ENCODE results near the gene CAPZB.

Gene CAPZB

DNA sequence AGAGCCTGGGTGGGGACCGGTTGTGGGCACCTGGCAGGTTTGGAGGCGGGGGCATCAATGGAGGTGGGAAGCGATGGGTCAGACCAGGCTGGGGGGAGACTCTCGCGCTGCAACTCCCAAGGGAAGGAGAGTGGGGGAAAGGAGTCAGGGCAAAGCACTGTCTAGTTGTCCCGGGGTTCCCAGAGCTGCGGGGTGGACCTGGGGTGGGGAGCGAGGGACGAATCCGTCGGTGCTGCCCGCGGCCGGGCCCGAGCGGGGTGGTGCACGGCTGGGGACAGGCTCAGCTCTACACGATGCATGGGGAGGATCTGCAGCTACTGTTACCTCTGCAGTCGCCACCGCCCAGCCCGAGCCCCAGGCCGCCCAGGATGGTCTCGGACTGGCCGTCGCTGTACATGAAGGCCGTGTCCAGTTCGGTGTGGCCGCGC, 173.8 kb downstream of the CAPZB start:
- no peaks in the 10 kb centered on the region for H3K27me3 ChIP-seq (ENCODE audit: insufficient read depth, poor library complexity, severe bottlenecking)
- DNase-seq (ENCODE audit: low read depth in 1 of 2, low spot score in 1 of 2) = no peak
- TF ChIP-seq, protein P1, sequence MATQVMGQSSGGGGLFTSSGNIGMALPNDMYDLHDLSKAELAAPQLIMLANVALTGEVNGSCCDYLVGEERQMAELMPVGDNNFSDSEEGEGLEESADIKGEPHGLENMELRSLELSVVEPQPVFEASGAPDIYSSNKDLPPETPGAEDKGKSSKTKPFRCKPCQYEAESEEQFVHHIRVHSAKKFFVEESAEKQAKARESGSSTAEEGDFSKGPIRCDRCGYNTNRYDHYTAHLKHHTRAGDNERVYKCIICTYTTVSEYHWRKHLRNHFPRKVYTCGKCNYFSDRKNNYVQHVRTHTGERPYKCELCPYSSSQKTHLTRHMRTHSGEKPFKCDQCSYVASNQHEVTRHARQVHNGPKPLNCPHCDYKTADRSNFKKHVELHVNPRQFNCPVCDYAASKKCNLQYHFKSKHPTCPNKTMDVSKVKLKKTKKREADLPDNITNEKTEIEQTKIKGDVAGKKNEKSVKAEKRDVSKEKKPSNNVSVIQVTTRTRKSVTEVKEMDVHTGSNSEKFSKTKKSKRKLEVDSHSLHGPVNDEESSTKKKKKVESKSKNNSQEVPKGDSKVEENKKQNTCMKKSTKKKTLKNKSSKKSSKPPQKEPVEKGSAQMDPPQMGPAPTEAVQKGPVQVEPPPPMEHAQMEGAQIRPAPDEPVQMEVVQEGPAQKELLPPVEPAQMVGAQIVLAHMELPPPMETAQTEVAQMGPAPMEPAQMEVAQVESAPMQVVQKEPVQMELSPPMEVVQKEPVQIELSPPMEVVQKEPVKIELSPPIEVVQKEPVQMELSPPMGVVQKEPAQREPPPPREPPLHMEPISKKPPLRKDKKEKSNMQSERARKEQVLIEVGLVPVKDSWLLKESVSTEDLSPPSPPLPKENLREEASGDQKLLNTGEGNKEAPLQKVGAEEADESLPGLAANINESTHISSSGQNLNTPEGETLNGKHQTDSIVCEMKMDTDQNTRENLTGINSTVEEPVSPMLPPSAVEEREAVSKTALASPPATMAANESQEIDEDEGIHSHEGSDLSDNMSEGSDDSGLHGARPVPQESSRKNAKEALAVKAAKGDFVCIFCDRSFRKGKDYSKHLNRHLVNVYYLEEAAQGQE (IDR thresholded peaks at IDR 0.05; ENCODE audit: insufficient replicate concordance, low read depth) = no peak
- TF ChIP-seq, protein P2, sequence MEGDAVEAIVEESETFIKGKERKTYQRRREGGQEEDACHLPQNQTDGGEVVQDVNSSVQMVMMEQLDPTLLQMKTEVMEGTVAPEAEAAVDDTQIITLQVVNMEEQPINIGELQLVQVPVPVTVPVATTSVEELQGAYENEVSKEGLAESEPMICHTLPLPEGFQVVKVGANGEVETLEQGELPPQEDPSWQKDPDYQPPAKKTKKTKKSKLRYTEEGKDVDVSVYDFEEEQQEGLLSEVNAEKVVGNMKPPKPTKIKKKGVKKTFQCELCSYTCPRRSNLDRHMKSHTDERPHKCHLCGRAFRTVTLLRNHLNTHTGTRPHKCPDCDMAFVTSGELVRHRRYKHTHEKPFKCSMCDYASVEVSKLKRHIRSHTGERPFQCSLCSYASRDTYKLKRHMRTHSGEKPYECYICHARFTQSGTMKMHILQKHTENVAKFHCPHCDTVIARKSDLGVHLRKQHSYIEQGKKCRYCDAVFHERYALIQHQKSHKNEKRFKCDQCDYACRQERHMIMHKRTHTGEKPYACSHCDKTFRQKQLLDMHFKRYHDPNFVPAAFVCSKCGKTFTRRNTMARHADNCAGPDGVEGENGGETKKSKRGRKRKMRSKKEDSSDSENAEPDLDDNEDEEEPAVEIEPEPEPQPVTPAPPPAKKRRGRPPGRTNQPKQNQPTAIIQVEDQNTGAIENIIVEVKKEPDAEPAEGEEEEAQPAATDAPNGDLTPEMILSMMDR (IDR thresholded peaks at IDR 0.05; ENCODE audit: insufficient read depth, low read length) = no peak
- TF ChIP-seq SPI1 (IDR thresholded peaks at IDR 0.05; ENCODE audit: borderline replicate concordance, low read depth) (no peak), GABPA (IDR thresholded peaks at IDR 0.05; ENCODE audit: low read depth) (no peak), POLR2AphosphoS5 (IDR thresholded peaks at IDR 0.05; ENCODE audit: low read depth) (no peak)
- peak overlapping the region; percentile 68 for H3K27ac ChIP-seq (replicated peaks)
- peak overlapping the region; percentile 66 for H3K4me3 ChIP-seq (replicated peaks; ENCODE audit: insufficient read depth, low read length)

DNA sequence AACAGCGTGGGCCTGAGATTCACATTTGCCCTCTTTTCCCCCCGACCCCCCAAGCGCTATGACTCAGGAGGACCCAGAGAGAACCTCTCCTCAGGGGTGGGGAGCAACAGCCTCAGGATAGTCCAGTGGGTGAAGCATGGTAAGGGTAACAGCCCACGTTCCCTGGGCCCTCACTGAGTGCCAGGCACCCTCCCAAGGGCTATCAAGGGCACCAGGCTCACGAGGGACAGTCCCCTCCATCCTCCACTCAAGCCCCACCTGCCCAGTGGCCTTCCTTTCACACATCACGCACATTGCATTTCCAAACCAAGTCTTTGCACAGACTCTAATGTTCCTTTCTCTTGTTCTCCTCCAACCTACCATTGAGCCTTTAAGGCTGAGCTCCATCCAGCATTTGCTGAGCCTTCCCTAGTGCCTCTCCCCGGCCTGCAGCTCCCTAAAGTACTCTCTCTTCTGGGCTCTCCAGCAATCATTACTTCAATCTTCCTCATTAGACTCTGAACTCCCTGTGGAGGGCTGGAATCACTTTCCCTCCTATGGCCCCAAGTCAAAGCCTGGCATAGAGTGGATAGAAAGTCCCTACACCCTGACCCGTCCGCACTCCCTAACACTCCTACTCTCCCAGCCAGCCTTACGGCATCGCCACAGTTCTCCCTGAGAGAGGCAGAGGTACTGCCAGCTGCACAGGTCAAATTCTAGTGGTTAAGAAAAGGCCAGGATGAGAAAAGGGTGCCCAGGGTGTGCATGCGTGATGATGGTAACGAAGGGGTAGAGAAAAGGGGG, 174.4 kb downstream of the CAPZB start:
- Histone ChIP-seq H3K27ac (replicated peaks) (peak overlapping the region; percentile 68), H3K4me3 (replicated peaks; ENCODE audit: insufficient read depth, low read length) (peak overlapping the region; percentile 66), H3K27me3 (ENCODE audit: insufficient read depth, poor library complexity, severe bottlenecking) (no peaks in the 10 kb centered on the region)
- DNase-seq (ENCODE audit: low read depth in 1 of 2, low spot score in 1 of 2) = no peak
- TF ChIP-seq, protein P2 (IDR thresholded peaks at IDR 0.05; ENCODE audit: insufficient read depth, low read length) = no peak
- TF ChIP-seq SPI1 (IDR thresholded peaks at IDR 0.05; ENCODE audit: borderline replicate concordance, low read depth) (no peak), GABPA (IDR thresholded peaks at IDR 0.05; ENCODE audit: low read depth) (no peak), POLR2AphosphoS5 (IDR thresholded peaks at IDR 0.05; ENCODE audit: low read depth) (no peak)
- TF ChIP-seq, protein P1 (IDR thresholded peaks at IDR 0.05; ENCODE audit: insufficient replicate concordance, low read depth) = no peak

DNA sequence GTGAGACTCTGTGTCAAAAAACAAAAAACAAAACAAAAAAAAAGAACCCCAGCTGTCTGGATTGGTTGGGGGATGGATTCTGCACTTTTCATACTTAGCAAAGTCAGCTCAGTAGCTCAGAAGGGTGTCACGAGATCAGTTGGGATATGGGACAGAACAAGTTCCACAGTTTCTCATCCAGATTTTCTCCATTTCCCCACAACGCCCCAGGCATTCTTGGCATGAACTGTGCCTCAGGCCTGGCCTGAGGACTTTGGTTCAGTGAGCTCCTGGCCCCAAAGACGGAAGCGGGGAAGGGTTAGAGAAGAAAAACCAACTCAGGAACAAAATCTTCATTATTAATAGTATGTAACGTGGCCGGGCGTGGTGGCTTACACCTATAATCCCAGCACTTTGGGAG, 175.3 kb downstream of the CAPZB start:
- no peak for DNase-seq (ENCODE audit: low read depth in 1 of 2, low spot score in 1 of 2)
- Histone ChIP-seq H3K27me3 (ENCODE audit: insufficient read depth, poor library complexity, severe bottlenecking) (no peaks in the 10 kb centered on the region), H3K27ac (replicated peaks) (no peak overlapping the region), H3K4me3 (replicated peaks; ENCODE audit: insufficient read depth, low read length) (no peak overlapping the region)
- TF ChIP-seq, protein P1 (IDR thresholded peaks at IDR 0.05; ENCODE audit: insufficient replicate concordance, low read depth) = no peak
- TF ChIP-seq POLR2AphosphoS5 (IDR thresholded peaks at IDR 0.05; ENCODE audit: low read depth) (no peak), GABPA (IDR thresholded peaks at IDR 0.05; ENCODE audit: low read depth) (no peak), SPI1 (IDR thresholded peaks at IDR 0.05; ENCODE audit: borderline replicate concordance, low read depth) (no peak)
- TF ChIP-seq, protein P2 (IDR thresholded peaks at IDR 0.05; ENCODE audit: insufficient read depth, low read length) = no peak
